Measurements from ENCODE around the gene PRUNE2.

GRCh38 chr9:76692458-76693129 is 213.3 kb downstream of the PRUNE2 start:
- TF ChIP-seq POLR2A (IDR thresholded peaks at IDR 0.05) (no peak), CTCF (IDR thresholded peaks at IDR 0.05) (no peak)

Data from Peyer's patch (tissue), 4 donors.